ENCODE data around the gene PYGO1. TPM values are rescaled to one million over a fixed set of nuclear protein-coding genes. Genes with fewer than 3 reads are reported as not detected.

The PYGO1 gene
- total and polyA plus RNA-seq, 2 of the 4 experiments (the other 2 are of a cell fraction) = 3.0 to 6.6 TPM

DNA sequence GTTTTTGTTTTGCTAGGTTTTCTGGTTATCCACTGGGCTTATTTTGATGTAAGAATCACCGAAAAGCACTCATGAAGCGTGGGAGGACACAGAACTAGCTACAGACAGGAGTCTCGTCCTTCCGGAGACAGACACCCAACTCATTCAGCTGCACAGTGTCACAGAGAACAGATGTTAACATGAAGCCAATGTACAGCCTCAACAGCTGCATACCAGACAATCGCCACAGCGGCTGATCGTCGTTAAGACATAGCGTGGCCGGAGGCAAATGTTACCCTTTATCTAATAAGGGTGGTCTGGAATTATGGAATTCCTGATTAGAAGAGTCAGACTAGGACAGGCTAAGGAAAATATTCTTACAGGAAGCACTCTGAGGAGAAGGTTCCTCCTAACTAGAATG, 1.1 kb upstream of the PYGO1 start:
- peak overlapping the region; percentile 35 to 46; a peak in 2 of 4 replicates for H4K8ac ChIP-seq (ENCODE audit: low read depth in 2 of 2, low read length in 2 of 2)
- peaks cover 5 to 21% of the 10 kb centered on the region in 2 experiments; a peak in 3 of 4 replicates for H3K79me1 ChIP-seq (ENCODE audit: low read depth in 1 of 2, low read length in 2 of 2)
- 0 out of 2 replicates have a peak overlapping the region, but pooled peaks have one; percentile 23 for H3K4me2 ChIP-seq (ENCODE audit: low read depth, low read length)
- DNase-seq = no peak
- no peak overlapping the region for H3K4me3 ChIP-seq (ENCODE audit: insufficient read depth, low read depth, low read length)
- H4K5ac ChIP-seq (ENCODE audit: low read depth, low read length) = no peak overlapping the region
- H2BK5ac ChIP-seq (ENCODE audit: low read depth, low read length, poor library complexity, severe bottlenecking) = no peak overlapping the region
- in situ Hi-C loops (cut with MboI; ENCODE audit: low sequenced_read_pairs) = no loop called here
- peak overlapping the region; percentile 74 for H2AK9ac ChIP-seq (replicated peaks; ENCODE audit: low read depth, low read length, poor library complexity)
- H3K23ac ChIP-seq (ENCODE audit: low read depth, low read length) = peak overlapping the region; percentile 53
- H3K9me3 ChIP-seq (ENCODE audit: control insufficient read depth, insufficient read depth, low read length) = no peaks in the 10 kb centered on the region
- ChIA-PET POLR2A (ENCODE audit: unreplicated experiment) (no interaction called here), CTCF (interaction anchor here (0.6 to 0.7 kb wide), 2 partner anchors 18 to 192 kb away, joined by 3 to 5 read pairs; no protein-coding TSS in a partner anchor)
- dilution Hi-C loops (cut with HindIII; ENCODE audit: low sequenced_read_pairs, unreplicated experiment) = no loop called here
- no peak overlapping the region for H2BK20ac ChIP-seq (ENCODE audit: low read depth, low read length)
- 0 out of 2 replicates have a peak overlapping the region, but pooled peaks have one; percentile 83 for H3K14ac ChIP-seq (replicated peaks; ENCODE audit: low read depth, low read length)
- peaks cover 3% of the 10 kb centered on the region; the same call in 1 of the 2 replicates for H3K4me1 ChIP-seq (ENCODE audit: control insufficient read depth, insufficient read depth, low read length)
- 0 out of 2 replicates have a peak, but pooled peaks cover 7% of the 10 kb centered on the region for H4K20me1 ChIP-seq (ENCODE audit: insufficient read depth, low read length)
- ATAC-seq (ENCODE audit: low read depth) = no peak
- no peak overlapping the region for H3K18ac ChIP-seq (ENCODE audit: low read depth, low read length)
- no peak overlapping the region for H2BK15ac ChIP-seq (ENCODE audit: low read depth, low read length)
- no TSS peak for BruUV-seq (replicated peaks)
- WGBS, 2 experiments (ENCODE audit: extremely low coverage in 2 of 2, insufficient read length in 1 of 2) = 83% methylated on average over 4 of the region's 10 CpGs; no CpG with 5 or more reads in 1 of the 2 experiments
- no peaks in the 10 kb centered on the region for H3K27me3 ChIP-seq (ENCODE audit: control insufficient read depth, insufficient read depth, low read length)
- H3K36me3 ChIP-seq (ENCODE audit: control insufficient read depth, insufficient read depth, low read length) = no peaks in the 10 kb centered on the region
- intact Hi-C loops (cut with micrococcal nuclease) = no loop called here
- H3K4ac ChIP-seq (ENCODE audit: low read depth, low read length) = no peak overlapping the region
- H4K91ac ChIP-seq (ENCODE audit: insufficient read depth, low read depth, low read length) = no peak overlapping the region; the same call in 1 of the 2 replicates
- no peak overlapping the region for H3K56ac ChIP-seq (ENCODE audit: extremely low read depth, insufficient read depth, low read length)
- H2BK120ac ChIP-seq (ENCODE audit: low read depth, low read length) = peak overlapping the region; percentile 26; the same call in 1 of the 2 replicates
- H2AK5ac ChIP-seq (ENCODE audit: low read depth, low read length) = peak overlapping the region; percentile 66; the same call in 1 of the 2 replicates
- no peak for TF ChIP-seq RAD21 (IDR thresholded peaks at IDR 0.05; ENCODE audit: low read length)
- TF ChIP-seq RCOR1 (IDR thresholded peaks at IDR 0.05; ENCODE audit: insufficient replicate concordance, low read length) = no peak
- TF ChIP-seq RFX5 (IDR thresholded peaks at IDR 0.05; ENCODE audit: low read depth, low read length) = no peak
- no peak for TF ChIP-seq NFE2L2 (IDR thresholded peaks at IDR 0.05; ENCODE audit: low read depth, low read length)
- no peak for TF ChIP-seq CHD1 (IDR thresholded peaks at IDR 0.05; ENCODE audit: low read depth, low read length)
- TF ChIP-seq SMC3 (IDR thresholded peaks at IDR 0.05; ENCODE audit: low read depth, low read length) = no peak
- TF ChIP-seq MAZ (IDR thresholded peaks at IDR 0.05; ENCODE audit: borderline replicate concordance, low read depth, low read length) = no peak
- H3K27ac ChIP-seq (ENCODE audit: insufficient read depth, low read length) = no peak overlapping the region
- H3K9me1 ChIP-seq (ENCODE audit: insufficient read depth, low read length) = no peaks in the 10 kb centered on the region
- no peak overlapping the region for H3K9ac ChIP-seq (ENCODE audit: low read depth, low read length)
- peak overlapping the region; percentile 68 for H2AFZ ChIP-seq (replicated peaks; ENCODE audit: low read length, poor library complexity)

Measured in IMR-90 (cell line).